ENCODE results near the gene MMRN1.

DNA sequence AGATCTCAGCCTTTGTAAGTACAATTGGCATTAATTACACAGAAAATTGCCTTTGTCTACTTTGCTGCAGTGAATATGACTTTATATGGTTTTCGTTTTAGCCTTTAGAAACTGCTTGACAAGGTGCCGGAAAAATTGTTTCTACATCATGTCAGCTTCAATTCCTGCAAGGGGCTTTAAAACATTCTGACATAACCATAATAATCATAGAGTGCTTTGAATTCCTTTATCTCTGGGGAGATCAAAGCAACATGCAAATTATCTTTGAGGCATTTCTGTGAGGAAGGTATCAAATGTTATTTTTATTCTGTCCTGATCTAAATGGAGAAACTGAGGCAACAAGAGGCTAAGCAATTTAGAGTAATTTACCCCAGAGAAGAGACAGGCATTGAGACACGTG, 57.8 kb downstream of the MMRN1 start:
- TF ChIP-seq, protein P1, sequence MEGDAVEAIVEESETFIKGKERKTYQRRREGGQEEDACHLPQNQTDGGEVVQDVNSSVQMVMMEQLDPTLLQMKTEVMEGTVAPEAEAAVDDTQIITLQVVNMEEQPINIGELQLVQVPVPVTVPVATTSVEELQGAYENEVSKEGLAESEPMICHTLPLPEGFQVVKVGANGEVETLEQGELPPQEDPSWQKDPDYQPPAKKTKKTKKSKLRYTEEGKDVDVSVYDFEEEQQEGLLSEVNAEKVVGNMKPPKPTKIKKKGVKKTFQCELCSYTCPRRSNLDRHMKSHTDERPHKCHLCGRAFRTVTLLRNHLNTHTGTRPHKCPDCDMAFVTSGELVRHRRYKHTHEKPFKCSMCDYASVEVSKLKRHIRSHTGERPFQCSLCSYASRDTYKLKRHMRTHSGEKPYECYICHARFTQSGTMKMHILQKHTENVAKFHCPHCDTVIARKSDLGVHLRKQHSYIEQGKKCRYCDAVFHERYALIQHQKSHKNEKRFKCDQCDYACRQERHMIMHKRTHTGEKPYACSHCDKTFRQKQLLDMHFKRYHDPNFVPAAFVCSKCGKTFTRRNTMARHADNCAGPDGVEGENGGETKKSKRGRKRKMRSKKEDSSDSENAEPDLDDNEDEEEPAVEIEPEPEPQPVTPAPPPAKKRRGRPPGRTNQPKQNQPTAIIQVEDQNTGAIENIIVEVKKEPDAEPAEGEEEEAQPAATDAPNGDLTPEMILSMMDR (IDR thresholded peaks at IDR 0.05 in 8 of 11, conservative IDR thresholded peaks at IDR 0.05 in 3 of 11) = no peak
- TF ChIP-seq POLR2A (IDR thresholded peaks at IDR 0.05) = no peak
- no peak for TF ChIP-seq POLR2AphosphoS5 (IDR thresholded peaks at IDR 0.05)
